Esophagus squamous epithelium (tissue), 5 donors: ENCODE results near the gene ANO6. TPM values are rescaled to one million over a fixed set of nuclear protein-coding genes. Genes with fewer than 3 reads are reported as not detected.

Source experiments
- DNase-seq: peaks from one replicate; lab custom pipeline; 2025; lab: John Stamatoyannopoulos, UW
- H3K27ac ChIP-seq, 4 donors: fragments of 200-600 bp; sonication (generic); one replicate each; pipeline ENCODE4 v1.5.1; 2016 to 2019; ENCODE audit warnings: mild to moderate bottlenecking in 1 of 4
- H3K27me3 ChIP-seq, 4 donors: fragments of 200-600 bp; sonication (generic); 1 replicate in 3 of 4; 2 replicates in 1 of 4; pipeline versions ENCODE4 v1.5.1 to v1.6.0; 2017 to 2021; ENCODE audit warnings: antibody characterized with exemption in 1 of 4
- H3K36me3 ChIP-seq, 3 donors: fragments of 200-600 bp; sonication (generic); one replicate each; pipeline ENCODE4 v1.5.1; 2016 to 2019
- H3K4me1 ChIP-seq, 3 donors: fragments of 200-600 bp; sonication (generic); one replicate each; pipeline ENCODE4 v1.5.1; 2017 to 2019
- H3K4me3 ChIP-seq, 4 donors: fragments of 200-600 bp; sonication (generic); 1 replicate in 3 of 4; 2 replicates in 1 of 4; pipeline ENCODE4 v1.5.1; 2016 to 2019; ENCODE audit warnings: mild to moderate bottlenecking in 2 of 4, moderate library complexity in 1 of 4
- H3K9me3 ChIP-seq, 3 donors: fragments of 200-600 bp; sonication (generic); one replicate each; pipeline ENCODE4 v1.5.1; 2016 to 2019
- CTCF ChIP-seq, 6 experiments: fragments of 450-650 bp in 4 of 6; fragments of 200-600 bp in 2 of 6; sonication (generic) in 2 of 6; IDR thresholded peaks; one replicate each; pipeline ENCODE4 v1.5.1; 2016 to 2019; ENCODE audit warnings: antibody characterized with exemption in 6 of 6, mild to moderate bottlenecking in 4 of 6, moderate library complexity in 4 of 6
- POLR2A ChIP-seq, 4 donors: fragments of 450-650 bp; IDR thresholded peaks; one replicate each; pipeline ENCODE4 v1.6.1; 2017; ENCODE audit warnings: antibody characterized with exemption in 4 of 4, mild to moderate bottlenecking in 4 of 4, moderate library complexity in 3 of 4
- WGBS, 2 donors: methylation state at CpG; one replicate each; pipeline ENCODE4 v1.1.5; 2018; 5-methylcytosine and 5-hydroxymethylcytosine counted together
- intact Hi-C: fragments of 100-400 bp; cut with DNase I; formaldehyde crosslinking; loops from one replicate; pipeline ENCODE4 v1.15.0; 2022
- total RNA-seq, 4 donors: library from RNA; depleted of rRNA; stranded (reverse); fragments of >200 nt; gene quantifications; one replicate each; pipeline ENCODE4 v1.1.0, GENCODE V29; 2016
- donor health status: DM: yes; HTN: yes; CAD: no.

ANO6 gene
- total RNA-seq, 4 donors from 2014 or later, result 13.0 to 40.8 (median 25.1) TPM

GRCh38 chr12:45368841-45369489 lies 153.1 kb downstream of the ANO6 start:
- WGBS, 2 donors, result 81 to 91% methylated on average over 3 of the region's 3 CpGs

GRCh38 chr12:45377815-45378214 lies 161.9 kb downstream of the ANO6 start:
- TF ChIP-seq CTCF (IDR thresholded peaks at IDR 0.05) (no peak), POLR2A (IDR thresholded peaks at IDR 0.05) (no peak)

More at GRCh38 chr12:45368841-45369489, 153.1 kb downstream of the ANO6 start:
- Histone ChIP-seq H3K27ac (no peak overlapping the region), H3K4me1 (no peaks in the 10 kb centered on the region), H3K27me3 (no peaks in the 10 kb centered on the region), H3K4me3 (no peak overlapping the region), H3K36me3 (peaks cover 0 to 41% (median 0%) of the 10 kb centered on the region in 3 donors), H3K9me3 (peaks cover 0 to 10% (median 8%) of the 10 kb centered on the region in 3 donors)
- intact Hi-C loops, result no loop called here
- DNase-seq, result no peak
- TF ChIP-seq POLR2A (IDR thresholded peaks at IDR 0.05), result no peak
- no peak for TF ChIP-seq CTCF (IDR thresholded peaks at IDR 0.05)

GRCh38 chr12:45379261-45379660 lies 163.4 kb downstream of the ANO6 start:
- Histone ChIP-seq H3K4me3 (no peak overlapping the region), H3K27me3 (no peaks in the 10 kb centered on the region), H3K36me3 (peaks cover 0 to 50% (median 3%) of the 10 kb centered on the region in 3 donors), H3K27ac (no peak overlapping the region), H3K4me1 (no peaks in the 10 kb centered on the region), H3K9me3 (no peaks in the 10 kb centered on the region)
- TF ChIP-seq POLR2A (IDR thresholded peaks at IDR 0.05), result no peak
- no peak for TF ChIP-seq CTCF (IDR thresholded peaks at IDR 0.05)
- WGBS, 2 donors, result 56 to 62% methylated on average over 5 of the region's 5 CpGs
- intact Hi-C loops, result no loop called here
- DNase-seq, result no peak

More at GRCh38 chr12:45377815-45378214, 161.9 kb downstream of the ANO6 start:
- 29 to 71% methylated on average over 1 of the region's 1 CpG for WGBS, 2 donors
- Histone ChIP-seq H3K27ac (no peak overlapping the region), H3K36me3 (peaks cover 0 to 36% (median 3%) of the 10 kb centered on the region in 3 donors), H3K4me1 (no peaks in the 10 kb centered on the region), H3K4me3 (no peak overlapping the region), H3K9me3 (no peaks in the 10 kb centered on the region), H3K27me3 (no peaks in the 10 kb centered on the region)
- no peak for DNase-seq
- intact Hi-C loops, result no loop called here

GRCh38 chr12:45381351-45381750 lies 165.5 kb downstream of the ANO6 start:
- Histone ChIP-seq H3K4me3 (no peak overlapping the region), H3K27ac (no peak overlapping the region), H3K9me3 (no peaks in the 10 kb centered on the region), H3K4me1 (no peaks in the 10 kb centered on the region), H3K36me3 (peaks cover 0 to 70% (median 3%) of the 10 kb centered on the region in 3 donors), H3K27me3 (no peaks in the 10 kb centered on the region)
- intact Hi-C loops, result no loop called here
- DNase-seq, result no peak
- TF ChIP-seq POLR2A (IDR thresholded peaks at IDR 0.05), result no peak
- no peak for TF ChIP-seq CTCF (IDR thresholded peaks at IDR 0.05)
- WGBS, 2 donors, result 89 to 93% methylated on average over 3 to 4 of the region's 4 CpGs

GRCh38 chr12:45388545-45388944 lies 172.7 kb downstream of the ANO6 start:
- TF ChIP-seq CTCF (IDR thresholded peaks at IDR 0.05) (peak in 5 of 6 experiments; percentile 28 to 64 (median 50)), POLR2A (IDR thresholded peaks at IDR 0.05) (no peak)
- no peak for DNase-seq
- Histone ChIP-seq H3K9me3 (no peaks in the 10 kb centered on the region), H3K27me3 (no peaks in the 10 kb centered on the region), H3K4me1 (peaks cover 0 to 8% (median 2%) of the 10 kb centered on the region in 3 donors), H3K27ac (no peak overlapping the region), H3K4me3 (no peak overlapping the region), H3K36me3 (peaks cover 0 to 59% (median 0%) of the 10 kb centered on the region in 3 donors)
- intact Hi-C loops, result no loop called here
- 14 to 19% methylated on average over 1 of the region's 1 CpG for WGBS, 2 donors
